ENCODE data around the gene DCPS.

The DCPS gene

DNA sequence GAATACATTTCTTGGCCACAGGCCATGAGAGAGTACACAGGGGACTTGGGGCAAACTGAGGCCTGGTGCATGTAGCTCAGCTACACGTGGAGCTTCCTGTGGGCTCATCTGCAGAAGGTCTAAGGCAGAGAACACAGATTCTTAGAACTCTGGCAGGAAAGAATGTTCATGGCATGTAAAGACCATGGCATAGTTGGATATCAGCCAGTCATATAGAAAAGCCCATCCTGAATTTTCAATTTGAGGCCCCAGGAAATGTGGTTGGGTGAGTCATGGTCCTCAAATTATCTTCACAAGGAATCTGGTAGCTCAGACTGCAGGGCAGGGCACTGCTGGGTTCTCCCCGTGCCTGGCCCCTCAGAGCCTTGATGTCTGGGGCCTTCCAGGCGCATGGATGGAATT lies 37.9 kb downstream of the DCPS start:
- H2BK120ac ChIP-seq (ENCODE audit: low read depth, low read length) = no peak overlapping the region
- no peak overlapping the region for H3K27ac ChIP-seq (ENCODE audit: low read depth, low read length)
- no peak overlapping the region for H2BK15ac ChIP-seq (replicated peaks; ENCODE audit: low read depth)
- H3K36me3 ChIP-seq (ENCODE audit: control insufficient read depth, insufficient read depth, low read length) = peaks cover 2% of the 10 kb centered on the region
- H4K8ac ChIP-seq (ENCODE audit: low read depth, low read length) = no peak overlapping the region
- no peak overlapping the region for H3K18ac ChIP-seq (ENCODE audit: low read length)
- H3K4ac ChIP-seq (ENCODE audit: low read depth, low read length) = no peak overlapping the region
- no CpG with 5 or more reads among the region's 3 CpGs for WGBS (ENCODE audit: extremely low coverage, insufficient coverage, low lambda C conversion rate)
- no peak for DNase-seq
- no peaks in the 10 kb centered on the region for H3K79me1 ChIP-seq (ENCODE audit: low read length)
- no peak overlapping the region for H3K23ac ChIP-seq (ENCODE audit: low read length)
- no peak overlapping the region for H3K4me2 ChIP-seq (ENCODE audit: low read length)
- no peak overlapping the region for H2BK5ac ChIP-seq (ENCODE audit: low read length)
- H3K79me2 ChIP-seq (ENCODE audit: control insufficient read depth, insufficient read depth, low read length) = no peaks in the 10 kb centered on the region
- H3K56ac ChIP-seq (ENCODE audit: low read length) = no peak overlapping the region
- no peak overlapping the region for H3K4me3 ChIP-seq (ENCODE audit: low read length)
- H4K5ac ChIP-seq (ENCODE audit: low read length) = no peak overlapping the region
- no peak overlapping the region for H3K9ac ChIP-seq (ENCODE audit: low read length)
- H3K4me1 ChIP-seq (ENCODE audit: control insufficient read depth, low read depth, low read length) = peaks cover 15% of the 10 kb centered on the region
- H2AK5ac ChIP-seq (ENCODE audit: low read length) = no peak overlapping the region
- no peaks in the 10 kb centered on the region for H3K27me3 ChIP-seq (ENCODE audit: insufficient read depth, low read length, poor library complexity)

DNA sequence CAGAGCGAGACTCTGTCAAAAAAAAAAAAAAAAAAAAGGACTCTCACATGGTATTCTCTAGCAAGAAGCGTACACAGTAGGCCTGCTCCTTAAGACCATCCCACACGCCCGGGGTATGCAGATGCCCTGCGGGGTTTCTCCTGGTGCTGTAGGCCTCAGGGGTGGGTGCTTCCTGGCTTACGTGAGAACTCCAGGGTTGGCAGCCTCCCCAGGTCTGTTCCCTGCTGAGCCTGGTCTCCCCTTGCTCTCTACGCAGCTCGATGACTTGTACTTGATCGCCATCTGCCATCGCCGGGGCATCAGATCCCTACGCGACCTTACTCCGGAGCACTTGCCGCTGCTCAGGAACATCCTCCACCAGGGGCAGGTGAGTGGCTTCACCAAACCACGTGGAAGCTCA lies 39.2 kb downstream of the DCPS start:
- H3K56ac ChIP-seq (ENCODE audit: low read length) = no peak overlapping the region
- H3K18ac ChIP-seq (ENCODE audit: low read length) = no peak overlapping the region
- no CpG with 5 or more reads among the region's 16 CpGs for WGBS (ENCODE audit: extremely low coverage, insufficient coverage, low lambda C conversion rate)
- no peak for DNase-seq
- no peak overlapping the region for H3K4me2 ChIP-seq (ENCODE audit: low read length)
- no peak overlapping the region for H4K5ac ChIP-seq (ENCODE audit: low read length)
- no peak overlapping the region for H3K4ac ChIP-seq (ENCODE audit: low read depth, low read length)
- H3K79me1 ChIP-seq (ENCODE audit: low read length) = peaks cover 3% of the 10 kb centered on the region
- no peak overlapping the region for H3K27ac ChIP-seq (ENCODE audit: low read depth, low read length)
- H3K79me2 ChIP-seq (ENCODE audit: control insufficient read depth, insufficient read depth, low read length) = no peaks in the 10 kb centered on the region
- H3K4me1 ChIP-seq (ENCODE audit: control insufficient read depth, low read depth, low read length) = peaks cover 21% of the 10 kb centered on the region
- peaks cover 2% of the 10 kb centered on the region for H3K36me3 ChIP-seq (ENCODE audit: control insufficient read depth, insufficient read depth, low read length)
- H3K23ac ChIP-seq (ENCODE audit: low read length) = no peak overlapping the region
- no peak overlapping the region for H3K4me3 ChIP-seq (ENCODE audit: low read length)
- H2BK5ac ChIP-seq (ENCODE audit: low read length) = no peak overlapping the region
- no peak overlapping the region for H2AK5ac ChIP-seq (ENCODE audit: low read length)
- H4K8ac ChIP-seq (ENCODE audit: low read depth, low read length) = no peak overlapping the region
- no peak overlapping the region for H2BK15ac ChIP-seq (replicated peaks; ENCODE audit: low read depth)
- no peaks in the 10 kb centered on the region for H3K27me3 ChIP-seq (ENCODE audit: insufficient read depth, low read length, poor library complexity)
- no peak overlapping the region for H3K9ac ChIP-seq (ENCODE audit: low read length)
- H2BK120ac ChIP-seq (ENCODE audit: low read depth, low read length) = no peak overlapping the region

- Histone ChIP-seq H2BK15ac (replicated peaks; ENCODE audit: low read depth) (no peak overlapping the region), H3K27ac (ENCODE audit: low read depth, low read length) (no peak overlapping the region), H3K36me3 (ENCODE audit: control insufficient read depth, insufficient read depth, low read length) (no peaks in the 10 kb centered on the region), H3K4ac (ENCODE audit: low read depth, low read length) (no peak overlapping the region), H2BK5ac (ENCODE audit: low read length) (no peak overlapping the region), H4K8ac (ENCODE audit: low read depth, low read length) (no peak overlapping the region), H2BK120ac (ENCODE audit: low read depth, low read length) (no peak overlapping the region), H3K79me2 (ENCODE audit: control insufficient read depth, insufficient read depth, low read length) (no peaks in the 10 kb centered on the region), H3K4me1 (ENCODE audit: control insufficient read depth, low read depth, low read length) (peaks cover 29% of the 10 kb centered on the region), H3K23ac (ENCODE audit: low read length) (no peak overlapping the region), H3K4me2 (ENCODE audit: low read length) (no peak overlapping the region), H2AK5ac (ENCODE audit: low read length) (peak overlapping the region; percentile 97), H3K18ac (ENCODE audit: low read length) (no peak overlapping the region), H3K27me3 (ENCODE audit: insufficient read depth, low read length, poor library complexity) (no peaks in the 10 kb centered on the region), H3K56ac (ENCODE audit: low read length) (peak overlapping the region; percentile 87), H3K4me3 (ENCODE audit: low read length) (no peak overlapping the region), H3K79me1 (ENCODE audit: low read length) (peaks cover 7% of the 10 kb centered on the region), H3K9ac (ENCODE audit: low read length) (no peak overlapping the region), H4K5ac (ENCODE audit: low read length) (no peak overlapping the region)
- WGBS (ENCODE audit: extremely low coverage, insufficient coverage, low lambda C conversion rate) = no CpG with 5 or more reads among the region's 11 CpGs
- no peak for DNase-seq
These were observed 40.6 kb downstream of the DCPS start for GRCh38 chr11:126344141-126345080.

DNA sequence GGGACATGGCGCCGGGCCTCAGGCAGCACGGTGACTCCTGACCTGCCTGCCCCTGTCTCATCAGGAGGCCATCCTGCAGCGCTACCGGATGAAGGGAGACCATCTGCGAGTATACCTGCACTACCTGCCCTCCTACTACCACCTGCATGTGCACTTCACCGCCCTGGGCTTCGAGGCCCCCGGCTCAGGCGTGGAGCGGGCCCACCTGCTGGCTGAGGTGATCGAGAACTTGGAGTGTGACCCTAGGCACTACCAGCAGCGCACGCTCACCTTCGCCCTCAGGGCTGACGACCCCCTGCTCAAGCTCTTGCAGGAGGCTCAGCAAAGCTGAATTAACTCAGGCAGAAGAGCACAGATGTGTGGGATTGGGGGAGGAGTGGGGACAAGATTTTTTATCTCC lies 41.4 kb downstream of the DCPS start:
- Histone ChIP-seq H3K4me1 (ENCODE audit: control insufficient read depth, low read depth, low read length) (peaks cover 29% of the 10 kb centered on the region), H2AK5ac (ENCODE audit: low read length) (peak overlapping the region; percentile 97), H3K27ac (ENCODE audit: low read depth, low read length) (peak overlapping the region; percentile 49), H3K79me1 (ENCODE audit: low read length) (peaks cover 7% of the 10 kb centered on the region), H3K56ac (ENCODE audit: low read length) (peak overlapping the region; percentile 87), H3K23ac (ENCODE audit: low read length) (peak overlapping the region; percentile 97), H2BK15ac (replicated peaks; ENCODE audit: low read depth) (no peak overlapping the region), H3K4ac (ENCODE audit: low read depth, low read length) (no peak overlapping the region), H3K18ac (ENCODE audit: low read length) (no peak overlapping the region), H3K4me2 (ENCODE audit: low read length) (no peak overlapping the region), H3K9ac (ENCODE audit: low read length) (peak overlapping the region; percentile 37), H4K8ac (ENCODE audit: low read depth, low read length) (no peak overlapping the region), H3K4me3 (ENCODE audit: low read length) (no peak overlapping the region), H3K36me3 (ENCODE audit: control insufficient read depth, insufficient read depth, low read length) (no peaks in the 10 kb centered on the region), H4K5ac (ENCODE audit: low read length) (no peak overlapping the region), H3K27me3 (ENCODE audit: insufficient read depth, low read length, poor library complexity) (no peaks in the 10 kb centered on the region), H3K79me2 (ENCODE audit: control insufficient read depth, insufficient read depth, low read length) (no peaks in the 10 kb centered on the region), H2BK120ac (ENCODE audit: low read depth, low read length) (no peak overlapping the region), H2BK5ac (ENCODE audit: low read length) (peak overlapping the region; percentile 84)
- WGBS (ENCODE audit: extremely low coverage, insufficient coverage, low lambda C conversion rate) = no CpG with 5 or more reads among the region's 16 CpGs
- no peak for DNase-seq

DNA sequence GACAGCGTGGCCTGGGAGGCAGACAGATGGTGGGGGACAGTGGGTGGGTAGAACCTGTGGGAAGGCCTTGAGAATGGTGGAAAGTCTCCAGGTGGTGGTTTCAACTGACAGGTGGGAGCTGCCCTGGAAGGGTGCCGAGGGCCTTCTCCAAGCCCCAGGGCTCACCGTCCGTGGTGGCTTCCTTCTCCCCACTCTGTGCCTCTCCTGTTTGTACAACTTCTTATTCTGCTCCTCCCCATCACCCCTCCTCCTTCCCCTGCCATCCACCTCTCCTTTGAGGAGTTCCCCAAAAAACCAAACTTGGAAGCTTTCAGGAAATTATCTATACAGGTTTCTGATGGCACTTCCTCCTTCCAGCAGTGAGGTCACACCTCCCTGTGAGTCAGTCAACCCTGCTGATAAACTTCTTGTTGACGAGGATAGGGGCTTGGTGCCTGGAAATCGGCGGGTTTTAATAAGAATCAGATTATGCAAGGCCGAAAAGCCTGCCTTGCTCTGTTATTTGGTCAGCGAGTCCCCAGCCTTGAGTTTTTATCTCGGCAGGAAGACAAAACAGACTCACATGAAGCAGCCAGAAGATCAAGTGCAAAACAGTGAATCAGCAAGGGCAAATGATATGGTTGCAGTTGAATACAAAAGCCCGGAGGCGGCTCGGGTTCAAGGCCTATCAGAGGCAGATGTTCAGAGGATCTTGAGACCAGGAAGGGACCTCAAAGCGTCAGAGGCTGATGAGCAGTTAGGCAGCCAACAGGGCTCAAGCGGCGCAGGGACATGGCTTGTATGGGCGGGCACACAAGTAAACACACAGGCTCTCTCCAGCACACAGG lies 42.1 kb downstream of the DCPS start:
- peak overlapping the region; percentile 12 for H3K9ac ChIP-seq (ENCODE audit: low read length)
- peak overlapping the region; percentile 49 for H3K27ac ChIP-seq (ENCODE audit: low read depth, low read length)
- WGBS (ENCODE audit: extremely low coverage, insufficient coverage, low lambda C conversion rate) = no CpG with 5 or more reads among the region's 17 CpGs
- peaks cover 2% of the 10 kb centered on the region for H3K36me3 ChIP-seq (ENCODE audit: control insufficient read depth, insufficient read depth, low read length)
- peak; percentile 91 for DNase-seq
- no peaks in the 10 kb centered on the region for H3K79me2 ChIP-seq (ENCODE audit: control insufficient read depth, insufficient read depth, low read length)
- H3K18ac ChIP-seq (ENCODE audit: low read length) = no peak overlapping the region
- peak overlapping the region; percentile 94 for H2BK5ac ChIP-seq (ENCODE audit: low read length)
- no peak overlapping the region for H4K8ac ChIP-seq (ENCODE audit: low read depth, low read length)
- H2BK120ac ChIP-seq (ENCODE audit: low read depth, low read length) = no peak overlapping the region
- no peak overlapping the region for H2BK15ac ChIP-seq (replicated peaks; ENCODE audit: low read depth)
- no peak overlapping the region for H3K23ac ChIP-seq (ENCODE audit: low read length)
- H3K4me3 ChIP-seq (ENCODE audit: low read length) = no peak overlapping the region
- H3K27me3 ChIP-seq (ENCODE audit: insufficient read depth, low read length, poor library complexity) = no peaks in the 10 kb centered on the region
- no peak overlapping the region for H3K4ac ChIP-seq (ENCODE audit: low read depth, low read length)
- peaks cover 29% of the 10 kb centered on the region for H3K4me1 ChIP-seq (ENCODE audit: control insufficient read depth, low read depth, low read length)
- peaks cover 10% of the 10 kb centered on the region for H3K79me1 ChIP-seq (ENCODE audit: low read length)
- no peak overlapping the region for H4K5ac ChIP-seq (ENCODE audit: low read length)
- no peak overlapping the region for H3K4me2 ChIP-seq (ENCODE audit: low read length)
- peak overlapping the region; percentile 80 for H3K56ac ChIP-seq (ENCODE audit: low read length)
- no peak overlapping the region for H2AK5ac ChIP-seq (ENCODE audit: low read length)

Data from mesendoderm (in vitro differentiated cells).